Activated T-helper 9 cell treated with anti-CD3 and anti-CD28 coated beads, Interleukin-2, amount 50 U/mL, for 16 hours (primary cell): ENCODE data around the gene DSE.

Experiments used
- DNase-seq: peaks from one replicate; pipeline ENCODE4 v3.0.0-alpha.2; 2020; ENCODE audit warnings: low read depth

The DSE gene

GRCh38 chr6:116412270-116412669 is 41.5 kb downstream of the DSE start:
- DNase-seq: no peak

- no peak for DNase-seq
Observed at GRCh38 chr6:116413357-116413756, 42.6 kb downstream of the DSE start.

- DNase-seq: no peak
Observed at GRCh38 chr6:116417661-116418060, 46.9 kb downstream of the DSE start.

- no peak for DNase-seq
Observed at GRCh38 chr6:116419069-116419786, 48.5 kb downstream of the DSE start.

DNA sequence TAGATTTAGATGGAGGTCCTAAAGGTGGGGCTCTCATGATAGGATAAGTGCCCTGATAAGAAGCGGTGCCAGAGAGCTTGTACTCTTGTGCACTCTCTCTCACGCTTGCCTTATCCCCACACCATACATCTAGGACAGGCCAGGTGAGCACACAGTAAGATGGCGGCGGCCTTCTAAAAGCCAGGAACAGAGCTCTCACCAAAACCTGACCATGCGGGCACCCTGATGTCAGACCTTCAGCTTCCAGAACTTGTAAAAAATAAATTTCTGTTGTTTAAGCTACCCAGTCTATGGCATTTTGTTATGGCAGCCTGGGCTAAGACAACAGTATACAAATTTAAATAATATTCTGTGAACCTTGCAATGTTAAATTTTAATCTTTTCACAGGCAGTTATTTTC is 49.6 kb downstream of the DSE start:
- no peak for DNase-seq

GRCh38 chr6:116422238-116422637 is 51.5 kb downstream of the DSE start:
- DNase-seq: no peak

GRCh38 chr6:116424001-116424400 is 53.3 kb downstream of the DSE start:
- no peak for DNase-seq

GRCh38 chr6:116426551-116426950 is 55.8 kb downstream of the DSE start:
- no peak for DNase-seq

- DNase-seq: no peak
Observed at GRCh38 chr6:116429111-116429510, 58.4 kb downstream of the DSE start.

DNA sequence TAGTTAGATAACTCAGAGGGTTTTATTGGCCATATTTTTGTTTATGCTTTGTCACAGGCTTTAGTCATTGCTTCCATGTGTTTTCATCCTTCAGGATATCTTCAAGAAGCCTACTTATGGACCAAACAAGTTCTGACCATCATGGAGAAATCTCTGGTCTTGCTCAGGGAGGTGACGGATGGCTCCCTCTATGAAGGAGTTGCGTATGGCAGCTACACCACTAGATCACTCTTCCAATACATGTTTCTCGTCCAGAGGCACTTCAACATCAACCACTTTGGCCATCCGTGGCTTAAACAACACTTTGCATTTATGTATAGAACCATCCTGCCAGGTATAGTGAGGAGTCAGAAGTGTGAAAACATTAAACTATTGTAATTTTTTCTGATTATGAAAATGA is 60.1 kb downstream of the DSE start:
- no peak for DNase-seq

DNA sequence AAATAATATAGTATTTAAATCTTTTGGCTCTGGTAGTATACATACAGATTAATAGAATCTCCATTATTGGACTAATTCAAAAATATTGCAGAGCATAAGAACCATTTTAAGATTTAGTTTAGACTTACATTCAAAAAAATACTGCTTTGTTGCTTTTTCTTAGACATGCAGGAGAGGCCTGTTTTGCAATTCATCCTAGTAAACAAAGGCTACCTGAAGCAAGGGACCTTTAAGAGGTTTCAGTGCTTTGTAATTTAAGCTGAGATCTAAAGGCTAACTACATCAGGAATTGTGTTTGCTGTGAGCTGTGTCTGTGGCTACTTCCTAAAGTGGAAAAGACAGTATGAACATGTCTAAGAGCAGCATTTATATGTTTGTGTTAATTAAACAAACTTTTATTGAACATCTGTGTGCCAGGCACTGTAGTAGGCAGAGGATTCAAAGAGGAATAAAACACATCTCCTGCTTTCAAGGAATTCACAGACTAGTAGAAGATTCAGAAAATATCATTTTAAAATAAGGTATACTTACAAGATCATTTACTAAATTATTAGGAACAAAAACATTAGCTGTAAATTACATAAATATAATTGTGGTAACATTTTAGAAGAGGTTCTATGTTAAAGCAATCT is 61.3 kb downstream of the DSE start:
- DNase-seq: no peak

GRCh38 chr6:116433206-116433712 is 62.5 kb downstream of the DSE start:
- DNase-seq: no peak

- DNase-seq: no peak
Observed at GRCh38 chr6:116434056-116434725, 63.4 kb downstream of the DSE start.

- no peak for DNase-seq
Observed at GRCh38 chr6:116436586-116436985, 65.8 kb downstream of the DSE start.

- no peak for DNase-seq
Observed at GRCh38 chr6:116437656-116438055, 66.9 kb downstream of the DSE start.

- DNase-seq: no peak
Observed at GRCh38 chr6:116438590-116439448, 68.1 kb downstream of the DSE start.

- no peak for DNase-seq
Observed at GRCh38 chr6:116439522-116440051, 68.8 kb downstream of the DSE start.

DNA sequence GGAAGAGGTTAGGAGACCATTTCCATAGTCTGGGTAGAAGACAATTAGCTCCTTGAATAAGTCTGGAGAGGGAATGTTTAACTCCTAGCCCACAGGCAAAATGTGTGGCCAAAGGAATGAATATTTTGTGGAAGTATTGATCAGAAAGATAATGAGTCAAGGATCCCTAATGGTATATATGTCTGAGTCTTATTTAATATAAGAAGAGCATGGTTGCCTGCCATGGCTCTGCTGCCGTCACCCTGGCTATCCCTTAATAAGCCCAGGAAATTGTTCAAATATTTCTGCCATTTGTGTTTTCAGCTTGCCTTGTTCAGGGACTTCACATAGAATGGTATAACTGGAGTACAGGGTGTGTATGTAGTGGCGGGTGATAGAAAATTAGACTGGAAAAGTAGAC is 72.4 kb downstream of the DSE start:
- no peak for DNase-seq

DNA sequence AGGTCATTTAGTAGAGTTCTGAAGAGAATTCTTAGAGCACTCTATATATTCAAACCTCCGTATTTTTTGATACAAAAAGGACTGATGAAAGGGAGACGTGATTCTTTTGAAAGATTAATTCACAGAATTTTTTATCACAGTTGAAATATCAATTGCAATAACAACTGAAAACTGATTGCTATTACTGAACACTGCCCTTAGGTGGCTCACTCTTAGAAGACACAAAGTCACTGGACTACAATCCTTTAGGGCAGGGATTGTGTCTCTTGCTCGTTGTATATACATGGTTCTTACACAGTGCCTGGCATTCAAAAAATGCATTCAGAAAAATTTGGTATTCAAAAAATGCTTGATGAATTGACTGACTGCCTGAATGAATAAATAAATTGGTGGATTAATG is 73.3 kb downstream of the DSE start:
- no peak for DNase-seq

DNA sequence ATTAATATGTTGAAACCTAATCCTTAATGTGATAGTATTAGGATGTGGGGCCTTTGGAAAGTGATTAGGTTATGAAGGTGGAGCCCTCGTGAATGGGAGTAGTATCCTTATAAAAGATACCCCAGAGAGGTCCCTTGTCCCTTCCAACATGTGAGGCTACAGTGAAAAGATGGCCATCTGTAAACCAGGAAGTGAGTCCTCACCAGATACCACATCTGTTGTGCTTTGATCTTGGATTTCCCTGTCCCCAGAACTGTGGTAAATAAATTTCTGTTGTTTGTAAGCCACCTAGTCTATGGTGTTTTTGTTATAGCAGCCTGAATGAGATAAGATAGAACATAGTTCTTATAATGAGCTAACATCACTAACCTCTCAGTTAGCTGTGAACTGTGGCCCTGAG is 73.8 kb downstream of the DSE start:
- DNase-seq: no peak

- DNase-seq: no peak
Observed at GRCh38 chr6:116445102-116445501, 74.4 kb downstream of the DSE start.

- DNase-seq: no peak
Observed at GRCh38 chr6:116446399-116446798, 75.7 kb downstream of the DSE start.
